G401.6 (cell line): ENCODE data around the gene MGMT.

Experiments
- FAIRE-seq: peaks from 2 replicates; lab custom pipeline; 2012; peaks lifted over from hg19 to GRCh38; lab: Jason Lieb, UNC

Gene MGMT

GRCh38 chr10:129712000-129712399 is 245.0 kb downstream of the MGMT start:
- no peak for FAIRE-seq

DNA sequence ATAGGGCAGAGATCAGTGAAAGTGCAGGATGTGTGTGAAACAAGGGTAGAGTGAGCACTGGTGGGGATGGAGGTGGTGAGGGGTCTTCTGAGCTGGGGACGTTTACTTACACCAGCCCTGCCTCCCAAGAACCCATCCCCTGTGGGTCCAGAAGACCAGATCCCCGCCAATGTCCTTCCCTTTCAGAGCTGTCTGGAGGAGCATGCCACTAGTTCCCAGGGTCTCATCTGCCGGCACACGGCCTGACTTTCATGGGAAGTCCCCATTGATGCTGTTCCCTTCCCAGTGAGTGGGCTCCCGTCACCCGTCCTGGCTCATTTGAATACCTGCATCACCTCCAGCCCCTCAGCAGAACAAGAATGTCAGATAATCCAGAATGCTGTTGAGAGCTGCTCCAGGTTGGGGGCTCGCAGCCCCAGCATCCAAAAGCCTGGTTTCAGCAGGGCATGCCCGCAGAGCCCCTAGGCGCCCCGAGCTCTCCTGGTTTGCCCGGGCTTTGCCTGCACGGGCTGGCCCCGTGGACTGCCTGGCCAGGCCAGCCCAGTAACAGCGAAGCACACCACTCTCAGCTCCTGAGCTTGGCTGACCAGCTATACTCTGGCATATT is 246.7 kb downstream of the MGMT start:
- no peak for FAIRE-seq

- no peak for FAIRE-seq
Observed at GRCh38 chr10:129715805-129716204, 248.8 kb downstream of the MGMT start.

DNA sequence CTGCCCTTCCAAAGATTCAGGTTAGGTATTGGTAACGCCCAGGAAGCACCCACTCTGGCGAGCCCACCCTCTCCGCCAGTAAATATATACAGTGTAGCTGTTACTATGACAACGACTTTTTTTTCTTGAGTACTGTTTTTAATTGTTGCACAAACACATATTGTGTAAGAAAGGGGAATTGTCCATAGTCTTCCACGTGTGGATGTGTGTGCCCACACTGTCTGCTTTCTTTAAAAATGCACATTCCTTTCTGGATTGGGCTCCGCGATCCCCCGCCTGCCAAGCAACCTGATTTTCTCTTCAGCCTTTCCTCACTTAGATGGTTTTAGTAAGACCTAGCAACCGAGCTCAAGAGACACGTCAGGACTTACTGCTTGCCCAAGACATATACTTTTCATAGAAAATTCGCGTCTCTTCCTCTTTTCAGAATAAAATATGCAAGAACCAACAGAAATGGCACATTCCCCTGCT is 249.2 kb downstream of the MGMT start:
- no peak for FAIRE-seq

GRCh38 chr10:129716881-129717280 is 249.8 kb downstream of the MGMT start:
- FAIRE-seq, result no peak

GRCh38 chr10:129717816-129718547 is 250.9 kb downstream of the MGMT start:
- FAIRE-seq, result no peak

DNA sequence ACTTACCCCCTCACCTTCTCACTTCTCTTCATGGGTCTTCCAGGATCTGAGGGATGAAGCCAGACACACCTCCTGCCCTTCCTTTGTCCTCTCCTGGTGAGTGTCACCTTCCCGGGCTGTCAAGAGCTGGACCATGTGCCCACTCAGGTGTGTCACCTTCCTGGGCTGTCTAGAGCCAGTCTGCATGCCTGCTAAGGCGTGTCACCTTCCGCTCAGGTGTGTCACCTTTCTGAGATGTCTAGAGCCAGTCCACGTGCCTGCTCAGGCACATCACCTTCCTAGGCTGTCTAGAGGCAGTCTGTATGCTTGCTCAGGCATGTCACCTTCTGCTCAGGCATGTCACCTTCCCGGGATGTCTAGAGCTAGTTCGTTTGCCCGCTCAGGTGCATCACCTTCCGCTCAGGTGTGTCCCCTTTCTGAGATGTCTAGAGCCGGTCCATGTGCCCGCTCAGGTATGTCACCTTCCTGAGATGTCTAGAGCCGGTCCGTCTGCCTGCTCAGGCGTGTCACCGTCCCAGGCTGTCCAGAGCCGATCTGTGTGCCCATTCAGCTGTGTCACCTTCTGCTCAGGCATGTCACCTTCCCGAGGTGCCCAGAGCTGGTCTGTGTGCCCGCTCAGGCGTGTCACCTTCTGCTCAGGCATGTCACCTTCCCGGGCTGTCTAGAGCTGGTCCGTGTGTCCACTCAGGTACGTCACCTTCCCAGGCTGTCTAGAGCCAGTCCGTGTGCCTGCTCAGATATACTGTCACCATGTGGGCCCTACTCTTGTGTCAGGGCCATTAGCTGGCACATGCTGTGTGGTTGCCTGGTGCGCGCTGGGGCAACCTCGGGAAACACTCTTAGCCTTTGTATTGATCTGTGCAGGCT is 251.7 kb downstream of the MGMT start:
- FAIRE-seq, result no peak

GRCh38 chr10:129719415-129719739 is 252.3 kb downstream of the MGMT start:
- no peak for FAIRE-seq

GRCh38 chr10:129719889-129720590 is 253.0 kb downstream of the MGMT start:
- FAIRE-seq, result no peak

DNA sequence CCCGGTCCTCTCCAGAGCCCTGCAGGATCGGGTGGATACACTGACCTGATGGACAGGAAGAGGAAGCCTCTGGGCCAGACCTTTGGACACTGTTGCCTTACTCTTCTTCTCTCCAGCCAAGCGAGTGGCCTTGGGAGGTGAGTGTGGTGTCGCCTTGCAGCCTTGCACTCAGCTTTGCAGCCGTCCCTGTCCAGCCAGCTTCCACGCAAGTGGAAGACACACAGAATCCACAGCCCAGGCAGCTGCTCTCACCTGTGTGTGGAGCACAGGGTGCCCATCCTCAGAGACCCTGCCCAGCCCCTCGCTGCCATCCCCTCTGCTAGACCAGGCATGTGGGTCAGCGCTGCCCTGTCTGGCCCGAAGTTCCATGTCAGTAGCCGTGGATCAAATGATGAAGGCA is 258.0 kb downstream of the MGMT start:
- FAIRE-seq, result no peak

DNA sequence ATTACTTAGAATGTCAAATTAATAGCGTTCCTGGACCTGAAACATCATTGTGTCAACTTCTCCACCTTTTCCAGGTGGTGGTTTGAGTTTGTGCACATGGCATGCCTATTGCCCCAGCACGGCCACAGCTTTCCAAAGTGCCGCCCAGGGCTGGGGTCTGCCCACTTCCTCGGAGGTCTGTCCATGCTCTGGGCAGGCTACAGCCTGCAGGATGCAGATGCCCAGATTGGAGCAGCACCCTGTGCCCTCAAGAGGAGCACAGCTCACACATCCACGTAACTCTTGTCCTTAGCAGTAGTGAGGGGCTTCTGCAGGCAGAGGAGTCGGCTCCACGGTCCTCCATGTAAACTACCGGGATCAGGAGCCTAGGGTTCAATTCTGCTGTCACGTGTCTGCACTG is 258.4 kb downstream of the MGMT start:
- FAIRE-seq, result no peak

DNA sequence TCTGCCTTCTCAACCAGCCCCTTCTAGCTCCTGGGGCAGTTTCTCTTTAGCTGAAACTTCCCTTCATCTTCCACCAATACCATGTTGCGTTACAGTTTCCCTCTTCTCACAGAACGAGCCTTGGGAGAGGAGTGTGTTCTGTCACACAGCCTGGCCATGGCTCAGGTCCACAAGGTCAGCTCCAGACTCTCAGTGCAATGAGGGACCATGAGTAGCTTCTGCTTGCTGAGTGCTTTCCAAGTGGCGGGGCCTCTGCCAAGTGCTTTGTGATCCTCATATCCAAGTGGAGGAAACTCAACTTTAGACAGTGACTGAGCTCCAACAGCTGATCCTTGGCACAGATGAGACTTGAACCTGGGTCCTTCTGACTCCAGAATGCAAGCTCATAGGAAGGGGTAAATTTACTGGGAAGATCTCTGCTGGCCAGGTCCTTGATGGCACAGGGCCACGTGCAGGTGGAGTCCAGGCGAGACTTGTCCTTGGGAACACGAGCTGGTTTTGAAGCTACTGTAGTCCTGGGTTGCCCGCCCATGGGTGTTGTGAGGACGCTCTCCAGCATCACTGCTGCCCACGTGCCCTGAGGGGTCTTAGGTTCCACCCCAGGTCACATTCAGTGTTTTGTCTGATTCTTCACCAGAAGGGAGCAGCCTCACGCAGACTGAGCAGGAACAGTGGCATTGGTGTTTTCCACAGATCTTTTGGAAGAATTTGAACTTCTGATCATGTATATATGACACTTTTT is 259.0 kb downstream of the MGMT start:
- no peak for FAIRE-seq

DNA sequence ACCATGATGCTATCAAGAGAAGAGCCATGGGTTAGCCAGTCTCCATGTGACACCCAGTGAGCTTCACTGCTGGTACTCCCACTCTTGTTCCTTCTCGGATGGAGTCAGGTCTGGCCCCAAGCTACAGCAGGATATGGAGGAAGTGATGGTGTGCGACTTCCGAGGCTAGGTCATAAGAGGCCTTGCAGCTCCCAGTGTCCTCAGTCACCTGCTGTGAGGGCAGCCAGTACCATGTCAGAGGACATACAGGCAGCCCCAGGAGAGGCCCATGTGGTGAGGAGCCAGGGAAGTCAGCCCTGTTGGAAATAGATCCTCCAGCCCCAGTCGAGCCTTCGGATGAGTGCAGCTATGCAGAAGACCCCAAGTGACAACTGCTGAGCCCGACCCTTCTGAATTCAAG is 260.0 kb downstream of the MGMT start:
- no peak for FAIRE-seq

DNA sequence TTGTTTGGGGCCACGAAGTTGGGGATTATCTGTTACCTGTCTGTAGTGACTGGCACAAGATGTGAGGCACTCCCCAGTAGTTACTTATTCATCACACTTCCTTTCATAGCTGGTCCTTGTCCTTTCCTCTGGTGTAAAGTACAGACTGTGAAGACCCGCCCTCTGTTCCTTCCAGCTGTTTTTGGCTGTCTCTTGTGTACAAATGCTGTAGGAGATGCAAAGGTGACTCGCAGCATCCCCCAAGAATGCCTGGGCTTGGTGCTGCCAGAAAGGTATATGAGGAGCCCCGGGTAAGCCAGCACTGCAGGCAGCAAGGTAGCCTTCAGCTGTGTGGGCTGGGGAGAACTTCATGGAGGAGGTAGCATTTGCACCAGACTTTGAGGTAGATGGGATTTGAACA is 260.5 kb downstream of the MGMT start:
- FAIRE-seq, result no peak

GRCh38 chr10:129728246-129728820 is 261.3 kb downstream of the MGMT start:
- FAIRE-seq, result no peak

DNA sequence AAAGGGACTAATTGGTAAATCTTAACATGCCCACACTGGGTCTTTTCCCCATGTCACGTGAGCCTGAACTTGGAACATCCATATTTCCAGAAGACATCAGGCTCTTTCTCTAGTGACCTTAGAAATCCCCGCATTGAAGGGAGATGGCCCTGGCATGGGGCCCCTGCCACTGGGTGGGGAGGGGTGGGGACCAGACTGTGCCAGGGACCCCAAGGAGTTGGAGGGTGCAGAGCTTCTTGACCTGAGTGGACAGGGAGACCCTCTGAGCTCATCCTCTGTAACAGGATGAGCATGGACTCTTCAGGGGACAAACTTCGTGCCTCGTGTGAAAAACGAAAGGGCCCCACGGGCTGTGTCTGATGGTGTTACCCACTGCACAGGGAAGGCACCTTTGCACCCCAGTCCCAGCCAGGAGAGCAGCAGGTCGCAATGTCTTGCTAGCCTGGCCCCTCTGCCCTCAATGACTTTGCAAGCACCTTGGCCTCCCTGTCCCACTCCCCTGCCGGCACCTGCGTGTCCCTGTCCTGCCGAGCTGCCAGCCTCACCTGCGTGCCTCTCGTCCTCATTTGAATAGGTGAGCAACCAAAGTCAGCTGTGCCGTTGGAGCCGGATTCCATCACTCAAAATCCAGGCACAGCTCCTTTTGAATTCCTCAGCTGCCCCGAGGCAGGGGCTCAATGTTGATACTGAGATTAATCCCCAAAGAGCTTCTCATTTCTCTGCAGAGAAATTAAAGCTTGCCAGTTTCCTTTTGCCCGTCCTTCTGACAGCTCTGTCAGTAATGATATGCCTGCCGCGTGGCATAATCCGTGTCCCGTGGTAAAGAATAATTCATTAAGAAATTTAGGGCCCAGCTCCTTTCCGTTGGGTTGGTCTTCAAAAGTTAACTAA is 262.1 kb downstream of the MGMT start:
- FAIRE-seq, result no peak

DNA sequence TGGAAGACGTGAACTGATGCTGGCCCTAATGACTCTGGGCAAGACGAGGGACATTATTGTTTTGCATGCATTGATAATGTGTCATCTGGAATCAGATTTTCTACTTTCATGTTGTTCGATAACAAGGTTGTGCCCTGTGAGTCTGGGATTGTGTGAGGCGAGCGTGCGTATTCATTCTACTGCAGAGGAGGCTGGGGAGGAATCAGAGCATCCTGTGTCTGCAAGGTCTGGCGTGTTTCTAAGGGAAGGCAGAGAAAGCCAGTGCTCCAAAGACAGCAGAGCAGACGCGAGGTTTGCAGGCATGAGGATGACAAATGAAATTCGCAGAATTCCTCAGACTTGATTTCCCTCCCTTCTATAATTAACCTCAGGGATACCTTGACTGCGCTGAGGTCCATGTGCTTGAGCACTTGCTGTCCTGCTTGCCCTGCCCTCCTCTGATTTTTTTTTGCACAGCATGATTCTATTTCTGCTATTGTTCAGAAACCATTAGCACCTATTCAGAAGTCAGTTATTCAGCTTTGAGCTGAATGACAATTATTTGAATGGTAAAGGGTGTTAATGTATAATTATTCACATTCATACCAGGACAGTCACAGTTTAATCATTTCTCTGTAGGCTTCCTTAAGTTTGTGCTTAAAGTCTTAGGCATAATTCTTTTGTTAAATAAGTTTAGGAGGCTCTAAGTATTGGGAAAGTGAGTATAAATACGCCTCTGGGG is 263.4 kb downstream of the MGMT start:
- FAIRE-seq, result no peak

DNA sequence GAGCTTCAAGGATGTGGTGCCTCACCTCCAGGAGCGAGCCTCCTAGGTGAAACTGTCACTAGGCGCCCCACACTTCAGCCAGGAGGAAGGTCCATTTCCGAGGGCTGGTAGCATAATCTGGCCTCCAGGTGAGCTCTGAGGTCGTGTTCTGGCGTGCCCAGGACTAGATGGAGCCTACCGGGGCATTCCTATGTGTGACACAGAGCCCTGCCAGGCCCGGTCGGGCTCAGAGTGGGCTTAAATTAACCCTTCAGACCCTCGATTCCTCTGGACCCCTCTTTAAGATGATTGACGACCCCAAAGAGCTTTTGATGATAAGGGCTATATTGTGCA is 263.9 kb downstream of the MGMT start:
- FAIRE-seq, result no peak

DNA sequence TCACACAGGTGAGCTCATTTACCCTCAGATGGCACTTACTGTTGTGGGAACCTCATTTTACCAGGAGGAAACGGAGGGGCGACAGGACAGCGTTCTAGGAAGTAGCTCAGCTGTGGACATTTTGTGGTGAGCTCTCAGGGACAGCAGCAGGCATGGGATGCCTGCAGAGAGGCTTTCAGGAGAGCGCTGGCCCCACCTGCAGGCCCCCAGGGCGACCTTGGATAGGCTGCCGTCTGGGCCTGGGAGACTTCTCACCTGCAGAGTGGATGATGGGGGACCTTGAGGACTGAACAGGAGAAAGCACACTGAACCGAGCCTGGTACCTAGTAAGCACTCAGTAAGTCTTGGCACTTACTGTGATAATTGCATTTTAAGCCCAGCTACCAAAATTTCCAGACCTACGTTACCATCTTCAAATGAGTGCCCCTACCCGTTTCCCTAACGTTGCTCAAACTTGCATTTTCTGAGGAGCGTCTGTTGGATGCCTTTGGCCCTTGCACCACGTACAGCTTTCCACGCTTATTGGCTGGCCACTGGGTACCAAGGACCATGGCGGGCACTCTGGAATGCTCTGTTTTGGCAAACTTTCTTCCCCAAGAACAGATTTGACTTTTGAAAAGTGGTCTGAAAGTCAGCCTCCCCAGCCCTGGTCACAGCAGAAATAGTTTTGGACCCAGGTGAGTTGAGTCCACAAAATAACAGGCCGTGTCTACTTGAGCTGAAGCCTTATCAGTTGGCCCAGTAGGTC is 273.7 kb downstream of the MGMT start:
- no peak for FAIRE-seq
